IPS-15b (cell line): ENCODE data around the gene SLC35F2.

ENCODE experiments used
- H3K27me3 ChIP-seq: one replicate; pipeline ENCODE4 v1.6.1; 2013; ENCODE audit warnings: low read length; ENCODE audit not compliant: control insufficient read depth, insufficient read depth
- H3K36me3 ChIP-seq: one replicate; pipeline ENCODE4 v1.6.1; 2013; ENCODE audit warnings: low read length; ENCODE audit not compliant: control insufficient read depth, insufficient read depth
- H3K4me1 ChIP-seq: one replicate; pipeline ENCODE4 v1.6.1; 2013; ENCODE audit warnings: mild to moderate bottlenecking, low read length; ENCODE audit not compliant: control insufficient read depth, insufficient read depth
- H3K4me3 ChIP-seq: one replicate; pipeline ENCODE4 v1.5.1; 2013; ENCODE audit warnings: low read depth, low read length
- H3K9ac ChIP-seq: one replicate; pipeline ENCODE4 v1.6.1; 2013; ENCODE audit warnings: low read depth, mild to moderate bottlenecking, low read length
- H3K9me3 ChIP-seq: one replicate; pipeline ENCODE4 v1.6.1; 2013; ENCODE audit warnings: mild to moderate bottlenecking, low read length; ENCODE audit not compliant: control insufficient read depth, insufficient read depth

Gene SLC35F2

DNA sequence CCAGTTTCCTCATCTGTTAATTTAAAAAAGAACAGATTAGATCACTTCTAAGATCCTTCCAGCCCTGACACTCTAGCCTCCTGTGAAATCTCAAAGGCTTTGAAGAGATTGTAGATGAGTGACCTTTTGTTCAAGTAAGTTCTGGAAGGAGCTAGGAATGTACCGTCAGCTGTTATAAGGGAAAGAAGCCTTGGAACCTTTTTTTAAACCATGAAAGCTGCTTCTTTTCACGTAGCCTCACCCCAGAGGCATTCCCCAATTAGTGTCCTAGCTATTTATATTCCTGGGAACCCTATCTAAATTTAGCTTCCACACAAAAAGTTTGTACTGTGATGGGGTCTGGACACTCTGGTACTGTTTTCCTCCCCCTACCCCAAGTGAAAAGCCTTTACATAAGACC lies 111.0 kb downstream of the SLC35F2 start:
- Histone ChIP-seq H3K27me3 (no peaks in the 10 kb centered on the region), H3K9ac (no peak overlapping the region), H3K4me1 (no peaks in the 10 kb centered on the region), H3K4me3 (no peak overlapping the region), H3K9me3 (no peaks in the 10 kb centered on the region), H3K36me3 (no peaks in the 10 kb centered on the region)

DNA sequence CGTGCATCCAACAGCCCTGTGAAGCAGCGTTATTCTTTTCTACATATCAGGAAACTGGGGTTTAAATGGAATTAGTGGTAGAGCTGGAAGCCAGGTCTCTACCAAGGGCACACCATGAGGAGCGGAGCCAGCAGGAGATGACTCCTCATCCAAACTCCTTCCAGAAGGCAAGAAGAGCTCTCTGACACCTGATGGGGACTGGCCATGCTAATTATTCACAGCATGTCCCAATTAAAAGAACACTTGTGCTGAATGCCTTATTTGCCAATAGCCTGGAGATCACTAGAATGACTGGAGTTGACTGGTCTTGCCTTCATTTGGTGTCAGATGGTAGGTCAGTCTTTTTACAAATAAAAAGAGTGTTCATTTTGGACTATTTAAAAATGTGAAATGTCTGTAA lies 113.9 kb downstream of the SLC35F2 start:
- H3K36me3 ChIP-seq = no peaks in the 10 kb centered on the region
- no peak overlapping the region for H3K4me3 ChIP-seq
- H3K9me3 ChIP-seq = no peaks in the 10 kb centered on the region
- H3K4me1 ChIP-seq = peaks cover 2% of the 10 kb centered on the region
- no peak overlapping the region for H3K9ac ChIP-seq
- H3K27me3 ChIP-seq = no peaks in the 10 kb centered on the region

DNA sequence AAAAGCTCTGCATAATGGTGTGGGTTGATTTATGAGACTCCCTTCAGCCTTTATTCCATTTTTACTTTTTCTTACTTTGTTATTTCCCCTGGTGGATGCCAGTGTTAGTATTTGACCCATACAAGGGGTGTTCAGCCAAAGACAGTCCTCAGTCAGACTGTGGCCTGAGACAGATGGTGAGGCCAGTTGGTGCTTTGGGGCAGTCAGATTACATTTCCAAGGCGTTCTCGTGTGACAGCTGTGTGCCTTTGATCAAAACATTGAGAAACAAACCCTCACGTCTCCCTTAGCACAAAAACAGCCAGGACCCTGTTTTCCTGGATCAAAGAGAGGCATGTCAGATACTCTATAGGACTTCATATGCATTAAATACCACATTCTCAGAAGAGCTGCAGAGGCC lies 115.4 kb downstream of the SLC35F2 start:
- Histone ChIP-seq H3K9me3 (no peaks in the 10 kb centered on the region), H3K9ac (no peak overlapping the region), H3K27me3 (peaks cover under 1% of the 10 kb centered on the region), H3K36me3 (no peaks in the 10 kb centered on the region), H3K4me3 (no peak overlapping the region), H3K4me1 (peaks cover 2% of the 10 kb centered on the region)

DNA sequence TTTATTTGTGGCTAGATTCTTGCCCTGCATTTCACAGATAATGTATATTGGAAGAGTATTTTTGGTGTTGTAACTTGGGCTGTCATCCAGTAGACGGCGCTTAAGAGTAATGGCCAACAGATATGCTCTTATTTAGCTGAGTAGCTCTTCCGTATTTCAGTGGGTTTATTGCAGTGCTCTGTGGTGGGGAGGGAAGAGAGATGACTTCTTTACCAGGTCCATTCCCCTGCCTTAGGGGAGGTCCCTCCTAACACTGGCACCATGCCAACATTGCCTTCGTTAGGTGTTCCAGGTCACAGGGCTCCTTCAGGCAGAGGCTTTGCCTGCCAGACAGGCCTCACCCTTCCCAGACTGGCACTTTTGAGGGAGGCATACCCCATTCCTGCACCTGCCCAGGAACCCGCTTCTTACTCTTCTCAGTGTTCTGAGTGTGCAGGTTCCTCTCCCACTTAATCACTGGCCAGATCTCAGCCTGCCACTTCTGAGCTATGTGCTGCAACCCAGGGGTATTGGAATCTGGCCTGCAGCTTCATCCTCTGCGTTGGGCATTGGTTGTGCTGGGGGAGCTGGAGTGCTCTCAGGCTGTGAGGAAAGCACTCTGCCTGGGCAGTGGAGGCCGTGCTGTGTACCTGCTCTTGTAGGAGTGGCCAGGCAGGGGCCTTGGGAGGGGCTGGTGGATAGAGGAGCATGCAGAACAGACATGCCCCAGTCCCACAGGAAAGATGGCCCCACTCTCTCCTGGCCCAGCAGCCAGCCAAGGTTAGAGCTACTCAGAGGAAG lies 117.4 kb downstream of the SLC35F2 start:
- Histone ChIP-seq H3K27me3 (peaks cover 2% of the 10 kb centered on the region), H3K36me3 (no peaks in the 10 kb centered on the region), H3K9ac (no peak overlapping the region), H3K4me3 (no peak overlapping the region), H3K4me1 (peaks cover 2% of the 10 kb centered on the region), H3K9me3 (no peaks in the 10 kb centered on the region)
